ENCODE measurements around the gene ANXA1. TPM values are rescaled to one million over a fixed set of nuclear protein-coding genes. Genes with fewer than 3 reads are reported as not detected.
"Not testable (repeated sequence)": the region's sequence is repeated elsewhere in the genome, so short reads cannot be mapped to it uniquely, and the experiment has no call there.

Gene ANXA1
- total RNA-seq, 2 experiments from 2014 or later = not detected

DNA sequence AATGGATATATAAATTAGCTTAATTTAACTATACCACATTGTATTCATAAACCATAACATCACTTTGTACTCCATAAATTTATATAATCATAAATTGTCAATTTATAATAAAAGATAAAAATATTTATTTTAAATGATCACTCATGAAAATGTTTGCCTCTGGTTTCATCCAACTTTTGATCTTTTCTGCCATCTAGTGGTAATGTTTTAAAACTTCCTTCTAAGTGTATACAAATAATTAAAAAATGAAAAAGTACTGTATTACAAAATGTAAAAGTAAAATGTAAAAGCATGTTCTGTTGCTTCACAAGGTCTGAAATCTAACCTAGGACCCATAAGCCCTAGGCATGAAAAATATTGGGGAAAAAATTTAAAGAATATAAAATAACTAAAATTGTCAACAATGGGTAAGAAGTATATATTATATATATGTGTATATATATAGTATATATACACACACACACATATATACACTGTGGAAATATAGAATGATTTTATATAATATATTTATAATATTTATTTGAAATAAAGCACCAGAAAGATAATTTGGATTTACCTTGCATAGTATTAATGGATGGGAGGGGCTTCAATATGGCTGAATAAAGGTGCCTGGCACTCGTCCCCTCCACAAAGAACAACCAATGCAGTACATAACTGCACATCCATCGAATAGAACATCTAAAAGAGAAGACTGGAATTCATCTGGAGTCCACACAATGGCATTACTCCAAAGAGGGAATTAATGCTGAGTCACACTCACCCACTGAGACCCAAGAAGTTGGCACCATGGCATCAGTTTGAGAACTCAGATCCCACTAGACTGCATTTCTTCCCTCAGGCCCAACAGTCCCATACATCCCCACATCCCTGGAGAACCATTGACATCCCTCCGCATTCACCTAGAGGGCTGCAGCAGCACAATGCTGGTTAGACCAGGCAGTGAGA lies 32.5 kb downstream of the ANXA1 start:
- H2AFZ ChIP-seq (ENCODE audit: low read length) = no peak overlapping the region
- TF ChIP-seq EZH2phosphoT487 (IDR thresholded peaks at IDR 0.05; ENCODE audit: borderline replicate concordance, low read depth, low read length) = no peak
- TF ChIP-seq, protein P1, sequence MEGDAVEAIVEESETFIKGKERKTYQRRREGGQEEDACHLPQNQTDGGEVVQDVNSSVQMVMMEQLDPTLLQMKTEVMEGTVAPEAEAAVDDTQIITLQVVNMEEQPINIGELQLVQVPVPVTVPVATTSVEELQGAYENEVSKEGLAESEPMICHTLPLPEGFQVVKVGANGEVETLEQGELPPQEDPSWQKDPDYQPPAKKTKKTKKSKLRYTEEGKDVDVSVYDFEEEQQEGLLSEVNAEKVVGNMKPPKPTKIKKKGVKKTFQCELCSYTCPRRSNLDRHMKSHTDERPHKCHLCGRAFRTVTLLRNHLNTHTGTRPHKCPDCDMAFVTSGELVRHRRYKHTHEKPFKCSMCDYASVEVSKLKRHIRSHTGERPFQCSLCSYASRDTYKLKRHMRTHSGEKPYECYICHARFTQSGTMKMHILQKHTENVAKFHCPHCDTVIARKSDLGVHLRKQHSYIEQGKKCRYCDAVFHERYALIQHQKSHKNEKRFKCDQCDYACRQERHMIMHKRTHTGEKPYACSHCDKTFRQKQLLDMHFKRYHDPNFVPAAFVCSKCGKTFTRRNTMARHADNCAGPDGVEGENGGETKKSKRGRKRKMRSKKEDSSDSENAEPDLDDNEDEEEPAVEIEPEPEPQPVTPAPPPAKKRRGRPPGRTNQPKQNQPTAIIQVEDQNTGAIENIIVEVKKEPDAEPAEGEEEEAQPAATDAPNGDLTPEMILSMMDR (conservative IDR thresholded peaks at IDR 0.05; ENCODE audit: low read length) = peak; percentile 76
- peak; percentile 52 for DNase-seq (ENCODE audit: low spot score)
- H3K4me2 ChIP-seq (ENCODE audit: low read length) = no peak overlapping the region
- no peaks in the 10 kb centered on the region for H4K20me1 ChIP-seq (ENCODE audit: insufficient read depth, low read length)
- intact Hi-C loops (cut with micrococcal nuclease; ENCODE audit: unreplicated experiment) = loop anchor here (1.0 to 5.0 kb wide), 2 partner anchors 77 to 312 kb away; no protein-coding TSS in a partner anchor
- H3K27ac ChIP-seq (ENCODE audit: low read depth, low read length, poor library complexity, severe bottlenecking) = no peak overlapping the region
- H3K4me1 ChIP-seq (ENCODE audit: insufficient read depth, low read length, poor library complexity, severe bottlenecking) = no peaks in the 10 kb centered on the region
- H3K9me2 ChIP-seq (ENCODE audit: insufficient read depth, low read length) = no peaks in the 10 kb centered on the region
- no peak overlapping the region for H3K4me3 ChIP-seq (ENCODE audit: low read depth, low read length, poor library complexity, severe bottlenecking)
- H3K36me3 ChIP-seq (ENCODE audit: insufficient read depth, low read length) = no peaks in the 10 kb centered on the region
- ChIA-PET CTCF (ENCODE audit: unreplicated experiment) (no interaction called here), POLR2A (no interaction called here)
- no peaks in the 10 kb centered on the region for H3K79me2 ChIP-seq (ENCODE audit: insufficient read depth, low read depth, low read length)
- no TSS peak for BruUV-seq (replicated peaks)
- no peaks in the 10 kb centered on the region for H3K9me3 ChIP-seq (ENCODE audit: low read length)

DNA sequence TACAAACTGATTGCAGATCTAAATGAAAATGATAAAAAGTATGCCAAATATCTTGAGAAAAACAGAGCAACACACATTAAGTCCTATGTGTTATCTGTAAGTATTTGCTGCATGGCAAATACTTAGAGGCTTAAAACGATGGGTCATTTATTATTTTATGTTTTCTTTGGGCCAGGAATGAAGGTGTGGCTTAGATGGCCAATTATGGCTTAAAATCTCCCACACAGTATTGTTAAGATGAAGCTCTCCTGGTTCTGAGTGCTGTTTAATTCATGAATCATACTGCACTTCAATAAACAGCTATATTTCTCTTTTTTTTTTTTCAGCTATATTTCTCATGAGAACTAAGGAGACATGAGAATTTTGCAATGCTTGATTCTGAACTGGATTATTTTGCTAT lies 39.4 kb downstream of the ANXA1 start:
- CTCF ChIA-PET (ENCODE audit: unreplicated experiment); POLR2A ChIA-PET; intact Hi-C loops (cut with micrococcal nuclease; ENCODE audit: unreplicated experiment): not testable (repeated sequence)

DNA sequence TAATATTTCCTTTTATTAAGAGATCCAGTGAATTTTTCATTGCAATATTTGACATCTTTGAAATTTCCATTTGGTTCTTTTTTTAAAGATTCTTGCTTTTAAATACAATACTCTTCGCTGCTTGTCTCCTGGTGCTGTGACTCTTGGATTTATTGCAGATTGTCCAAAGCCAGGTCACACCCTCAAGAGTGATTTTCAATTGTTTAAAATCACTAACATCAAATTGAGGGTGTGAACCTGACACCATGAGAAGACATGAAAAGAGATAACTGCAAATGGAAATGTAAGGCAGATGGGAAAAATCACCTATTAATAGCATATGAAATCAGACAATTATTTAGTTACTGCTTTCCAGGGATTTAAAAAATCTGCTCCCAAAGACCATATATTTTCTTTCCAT lies 42.6 kb downstream of the ANXA1 start:
- no peak overlapping the region for H3K27ac ChIP-seq (ENCODE audit: low read depth, low read length, poor library complexity, severe bottlenecking)
- H4K20me1 ChIP-seq (ENCODE audit: insufficient read depth, low read length) = no peaks in the 10 kb centered on the region
- no peak for DNase-seq (ENCODE audit: low spot score)
- H3K9me2 ChIP-seq (ENCODE audit: insufficient read depth, low read length) = no peaks in the 10 kb centered on the region
- no peaks in the 10 kb centered on the region for H3K36me3 ChIP-seq (ENCODE audit: insufficient read depth, low read length)
- POLR2A ChIA-PET = no interaction called here
- CTCF ChIA-PET (ENCODE audit: unreplicated experiment) = no interaction called here
- no TSS peak for BruUV-seq (replicated peaks)
- H3K4me1 ChIP-seq (ENCODE audit: insufficient read depth, low read length, poor library complexity, severe bottlenecking) = no peaks in the 10 kb centered on the region
- no peaks in the 10 kb centered on the region for H3K79me2 ChIP-seq (ENCODE audit: insufficient read depth, low read depth, low read length)
- intact Hi-C loops (cut with micrococcal nuclease; ENCODE audit: unreplicated experiment) = no loop called here
- TF ChIP-seq EZH2phosphoT487 (IDR thresholded peaks at IDR 0.05; ENCODE audit: borderline replicate concordance, low read depth, low read length) = no peak
- TF ChIP-seq, protein P1 (conservative IDR thresholded peaks at IDR 0.05; ENCODE audit: low read length) = no peak
- no peak overlapping the region for H3K4me3 ChIP-seq (ENCODE audit: low read depth, low read length, poor library complexity, severe bottlenecking)
- no peak overlapping the region for H2AFZ ChIP-seq (ENCODE audit: low read length)
- no peaks in the 10 kb centered on the region for H3K9me3 ChIP-seq (ENCODE audit: low read length)
- no peak overlapping the region for H3K4me2 ChIP-seq (ENCODE audit: low read length)

More for the DNA sequence above, 39.4 kb downstream of the ANXA1 start:
- not testable (repeated sequence) for H3K4me2 ChIP-seq (ENCODE audit: low read length); DNase-seq (ENCODE audit: low spot score); H4K20me1 ChIP-seq (ENCODE audit: insufficient read depth, low read length); BruUV-seq (replicated peaks); H3K4me1 ChIP-seq (ENCODE audit: insufficient read depth, low read length, poor library complexity, severe bottlenecking); H3K4me3 ChIP-seq (ENCODE audit: low read depth, low read length, poor library complexity, severe bottlenecking); H2AFZ ChIP-seq (ENCODE audit: low read length); H3K79me2 ChIP-seq (ENCODE audit: insufficient read depth, low read depth, low read length); H3K9me3 ChIP-seq (ENCODE audit: low read length); H3K36me3 ChIP-seq (ENCODE audit: insufficient read depth, low read length); H3K27ac ChIP-seq (ENCODE audit: low read depth, low read length, poor library complexity, severe bottlenecking); H3K9me2 ChIP-seq (ENCODE audit: insufficient read depth, low read length)
